Measurements from ENCODE around the gene SCUBE3. TPM values are rescaled to one million over a fixed set of nuclear protein-coding genes. Genes with fewer than 3 reads are reported as not detected.

SCUBE3 gene
- total RNA-seq, 1 experiment from 2014 or later = 0.05 TPM

DNA sequence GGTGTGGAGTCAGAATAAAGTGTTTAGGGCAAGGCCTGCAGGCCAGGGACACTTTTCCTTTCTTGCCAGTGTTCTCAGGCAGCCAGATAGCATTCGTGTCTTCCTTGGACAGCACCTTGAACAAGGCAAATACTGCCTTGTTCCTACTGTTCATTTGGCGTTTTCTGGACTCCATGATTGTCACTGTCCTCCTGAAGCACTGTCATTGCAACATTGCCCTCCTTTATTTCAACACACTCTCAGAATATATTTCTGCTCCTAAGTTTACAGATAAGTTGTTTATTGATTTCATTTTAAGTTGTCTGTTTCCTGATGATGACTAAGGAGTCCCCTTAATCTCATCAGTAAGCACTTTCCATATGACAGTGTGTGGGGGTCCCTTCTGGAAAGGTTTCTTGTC, 68.7 kb downstream of the SCUBE3 start:
- POLR2A ChIA-PET = no interaction called here
- Histone ChIP-seq H2AFZ (ENCODE audit: low read depth, low read length, poor library complexity, severe bottlenecking) (no peak overlapping the region), H3K36me3 (ENCODE audit: control insufficient read depth in 1 of 2, insufficient read depth in 2 of 2, low read length in 2 of 2) (peaks cover 7 to 22% of the 10 kb centered on the region in 2 experiments; a peak in 3 of 4 replicates), H3K4me1 (ENCODE audit: control insufficient read depth in 1 of 2, insufficient read depth in 2 of 2, low read length in 2 of 2) (no peaks in the 10 kb centered on the region), H3K79me2 (ENCODE audit: insufficient read depth, low read length) (no peaks in the 10 kb centered on the region), H3K9ac (ENCODE audit: low read length) (no peak overlapping the region), H3K27ac (ENCODE audit: low read depth, low read length) (no peak overlapping the region), H4K20me1 (ENCODE audit: insufficient read depth) (no peaks in the 10 kb centered on the region), H3K4me3 (replicated peaks in 1 of 2; ENCODE audit: low read depth in 1 of 2, low read length in 2 of 2) (no peak overlapping the region), H3K9me3 (ENCODE audit: control insufficient read depth in 1 of 2, insufficient read depth in 1 of 2, low read depth in 1 of 2, low read length in 2 of 2) (no peaks in the 10 kb centered on the region), H3K4me2 (ENCODE audit: low read length) (no peak overlapping the region), H3K9me2 (ENCODE audit: insufficient read depth) (no peaks in the 10 kb centered on the region), H3K27me3 (ENCODE audit: insufficient read depth, low read length) (no peaks in the 10 kb centered on the region)
- ATAC-seq = no peak
- DNase-seq (ENCODE audit: low read depth, low spot score) = no peak
- RAD21 ChIA-PET (ENCODE audit: low non-redundant PET in 1 of 2, low total read pairs in 2 of 2, uncharacterized antibody in 2 of 2, unreplicated experiment in 2 of 2) = no interaction called here
- intact Hi-C loops (cut with micrococcal nuclease) = no loop called here
- CTCF ChIA-PET = no interaction called here
- no peak for TF ChIP-seq SIN3A (IDR thresholded peaks at IDR 0.05; ENCODE audit: low read depth)
- TF ChIP-seq, protein P1, sequence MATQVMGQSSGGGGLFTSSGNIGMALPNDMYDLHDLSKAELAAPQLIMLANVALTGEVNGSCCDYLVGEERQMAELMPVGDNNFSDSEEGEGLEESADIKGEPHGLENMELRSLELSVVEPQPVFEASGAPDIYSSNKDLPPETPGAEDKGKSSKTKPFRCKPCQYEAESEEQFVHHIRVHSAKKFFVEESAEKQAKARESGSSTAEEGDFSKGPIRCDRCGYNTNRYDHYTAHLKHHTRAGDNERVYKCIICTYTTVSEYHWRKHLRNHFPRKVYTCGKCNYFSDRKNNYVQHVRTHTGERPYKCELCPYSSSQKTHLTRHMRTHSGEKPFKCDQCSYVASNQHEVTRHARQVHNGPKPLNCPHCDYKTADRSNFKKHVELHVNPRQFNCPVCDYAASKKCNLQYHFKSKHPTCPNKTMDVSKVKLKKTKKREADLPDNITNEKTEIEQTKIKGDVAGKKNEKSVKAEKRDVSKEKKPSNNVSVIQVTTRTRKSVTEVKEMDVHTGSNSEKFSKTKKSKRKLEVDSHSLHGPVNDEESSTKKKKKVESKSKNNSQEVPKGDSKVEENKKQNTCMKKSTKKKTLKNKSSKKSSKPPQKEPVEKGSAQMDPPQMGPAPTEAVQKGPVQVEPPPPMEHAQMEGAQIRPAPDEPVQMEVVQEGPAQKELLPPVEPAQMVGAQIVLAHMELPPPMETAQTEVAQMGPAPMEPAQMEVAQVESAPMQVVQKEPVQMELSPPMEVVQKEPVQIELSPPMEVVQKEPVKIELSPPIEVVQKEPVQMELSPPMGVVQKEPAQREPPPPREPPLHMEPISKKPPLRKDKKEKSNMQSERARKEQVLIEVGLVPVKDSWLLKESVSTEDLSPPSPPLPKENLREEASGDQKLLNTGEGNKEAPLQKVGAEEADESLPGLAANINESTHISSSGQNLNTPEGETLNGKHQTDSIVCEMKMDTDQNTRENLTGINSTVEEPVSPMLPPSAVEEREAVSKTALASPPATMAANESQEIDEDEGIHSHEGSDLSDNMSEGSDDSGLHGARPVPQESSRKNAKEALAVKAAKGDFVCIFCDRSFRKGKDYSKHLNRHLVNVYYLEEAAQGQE (IDR thresholded peaks at IDR 0.05; ENCODE audit: low read depth) = no peak
- TF ChIP-seq POLR2AphosphoS5 (IDR thresholded peaks at IDR 0.05; ENCODE audit: low read depth, low read length) = no peak
- TF ChIP-seq, protein P2, sequence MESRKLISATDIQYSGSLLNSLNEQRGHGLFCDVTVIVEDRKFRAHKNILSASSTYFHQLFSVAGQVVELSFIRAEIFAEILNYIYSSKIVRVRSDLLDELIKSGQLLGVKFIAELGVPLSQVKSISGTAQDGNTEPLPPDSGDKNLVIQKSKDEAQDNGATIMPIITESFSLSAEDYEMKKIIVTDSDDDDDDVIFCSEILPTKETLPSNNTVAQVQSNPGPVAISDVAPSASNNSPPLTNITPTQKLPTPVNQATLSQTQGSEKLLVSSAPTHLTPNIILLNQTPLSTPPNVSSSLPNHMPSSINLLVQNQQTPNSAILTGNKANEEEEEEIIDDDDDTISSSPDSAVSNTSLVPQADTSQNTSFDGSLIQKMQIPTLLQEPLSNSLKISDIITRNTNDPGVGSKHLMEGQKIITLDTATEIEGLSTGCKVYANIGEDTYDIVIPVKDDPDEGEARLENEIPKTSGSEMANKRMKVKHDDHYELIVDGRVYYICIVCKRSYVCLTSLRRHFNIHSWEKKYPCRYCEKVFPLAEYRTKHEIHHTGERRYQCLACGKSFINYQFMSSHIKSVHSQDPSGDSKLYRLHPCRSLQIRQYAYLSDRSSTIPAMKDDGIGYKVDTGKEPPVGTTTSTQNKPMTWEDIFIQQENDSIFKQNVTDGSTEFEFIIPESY (IDR thresholded peaks at IDR 0.05; ENCODE audit: extremely low read depth, insufficient replicate concordance, low read length) = no peak
- TF ChIP-seq, protein P3, sequence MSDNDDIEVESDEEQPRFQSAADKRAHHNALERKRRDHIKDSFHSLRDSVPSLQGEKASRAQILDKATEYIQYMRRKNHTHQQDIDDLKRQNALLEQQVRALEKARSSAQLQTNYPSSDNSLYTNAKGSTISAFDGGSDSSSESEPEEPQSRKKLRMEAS (IDR thresholded peaks at IDR 0.05) = no peak
- no peak for TF ChIP-seq YY1 (IDR thresholded peaks at IDR 0.05; ENCODE audit: extremely low read depth, insufficient replicate concordance, low read depth, low read length)
- TF ChIP-seq RAD21 (IDR thresholded peaks at IDR 0.05; ENCODE audit: low read depth) = no peak
- BruUV-seq (replicated peaks) = no TSS peak

Measured in HCT116 (cell line).